GM20000 (cell line): ENCODE data around the gene ZNF677.
"Not testable (repeated sequence)": the region's sequence is repeated elsewhere in the genome, so short reads cannot be mapped to it uniquely, and the experiment has no call there.

Experiments
- DNase-seq: peaks from one replicate; pipeline ENCODE4 v3.0.0; 2012; ENCODE audit warnings: low spot score
- CTCF ChIP-seq: IDR thresholded peaks from 2 replicates; pipeline ENCODE4 v1.5.1; 2012; ENCODE audit warnings: mild to moderate bottlenecking, control low read depth; ENCODE audit errors: extremely low read depth, missing control alignments

ZNF677 gene

GRCh38 chr19:53272044-53272443 is 17.4 kb upstream of the ZNF677 start:
- no peak for TF ChIP-seq CTCF
- no peak for DNase-seq

GRCh38 chr19:53269861-53270260 is 15.2 kb upstream of the ZNF677 start:
- not testable (repeated sequence) for DNase-seq

- DNase-seq, result not testable (repeated sequence)
Measured at GRCh38 chr19:53267623-53268022, 12.9 kb upstream of the ZNF677 start, which contains the start of gene VN1R4. TSS of gene VN1R4 (minus strand) at chr19:53267723. CDS start at chr19:53267665, 58 bp downstream.

GRCh38 chr19:53257715-53258342 is 3.2 kb upstream of the ZNF677 start, which contains the start of gene VN1R2:
TSS of gene VN1R2 (plus strand) at chr19:53258292. CDS start at chr19:53258376, 84 bp downstream.
- DNase-seq, result not testable (repeated sequence)

- no peak for TF ChIP-seq CTCF
- no peak for DNase-seq
Measured at GRCh38 chr19:53246498-53246897, 8.2 kb downstream of the ZNF677 start.

GRCh38 chr19:53237114-53237777 is 17.4 kb downstream of the ZNF677 start:
- no peak for TF ChIP-seq CTCF
- DNase-seq, result no peak

GRCh38 chr19:53224606-53225005 is 30.1 kb downstream of the ZNF677 start:
- DNase-seq, result no peak

GRCh38 chr19:53222716-53223115 is 32.0 kb downstream of the ZNF677 start:
- not testable (repeated sequence) for DNase-seq

More at GRCh38 chr19:53224606-53225005, 30.1 kb downstream of the ZNF677 start:
- TF ChIP-seq CTCF, result no peak

GRCh38 chr19:53212703-53213320 is 41.9 kb downstream of the ZNF677 start:
- TF ChIP-seq CTCF, result no peak

GRCh38 chr19:53211554-53211953 is 43.1 kb downstream of the ZNF677 start:
- DNase-seq, result not testable (repeated sequence)

More at GRCh38 chr19:53212703-53213320, 41.9 kb downstream of the ZNF677 start:
- no peak for DNase-seq
